SU-DHL-6 (cell line): ENCODE measurements around the gene FAIM2.

Experiments used
- H2AFZ ChIP-seq: fragments of 200-600 bp; sonication (generic); 2 replicates; pipeline ENCODE4 v1.6.1; 2014; ENCODE audit warnings: low read depth, mild to moderate bottlenecking, moderate library complexity, mixed read lengths, antibody characterized with exemption, low read length; ENCODE audit not compliant: severe bottlenecking
- H3F3A ChIP-seq: fragments of 200-600 bp; shearing (Covaris generic); 2 replicates; pipeline ENCODE4 v1.6.0; 2016; ENCODE audit warnings: antibody characterized with exemption, mild to moderate bottlenecking; ENCODE audit not compliant: insufficient read depth
- H3K27ac ChIP-seq: fragments of 200-600 bp; sonication (generic); 2 replicates; pipeline ENCODE4 v1.5.1; 2016; ENCODE audit warnings: low read depth, mild to moderate bottlenecking, low read length, moderate library complexity, mixed read lengths
- H3K27me3 ChIP-seq: fragments of 200-600 bp; sonication (generic), shearing (Covaris generic); 2 replicates; pipeline ENCODE4 v1.6.0; 2014; ENCODE audit warnings: mild to moderate bottlenecking, low read length
- H3K36me3 ChIP-seq: fragments of 200-600 bp; sonication (generic); 2 replicates; pipeline ENCODE4 v1.6.1; 2014; ENCODE audit warnings: mild to moderate bottlenecking, low read length, mixed read lengths
- H3K4me2 ChIP-seq: fragments of 300-600, 200-600 bp; shearing (Covaris generic), sonication (generic); 2 replicates; pipeline ENCODE4 v1.6.0; 2014; ENCODE audit warnings: low read length, low read depth, mild to moderate bottlenecking; ENCODE audit not compliant: poor library complexity, severe bottlenecking
- H3K4me3 ChIP-seq: fragments of 200-600 bp; sonication (generic); 2 replicates; pipeline ENCODE4 v1.5.1; 2014; ENCODE audit warnings: antibody characterized with exemption, low read length, mild to moderate bottlenecking, mixed read lengths; ENCODE audit not compliant: insufficient read depth, poor library complexity, severe bottlenecking
- H3K79me2 ChIP-seq: fragments of 200-600 bp; sonication (generic); 2 replicates; pipeline ENCODE4 v1.6.1; 2014; ENCODE audit warnings: mild to moderate bottlenecking, low read length, moderate library complexity; ENCODE audit not compliant: insufficient read depth
- H3K9ac ChIP-seq: fragments of 200-600 bp; sonication (generic); 2 replicates; pipeline ENCODE4 v1.7.0; 2014; ENCODE audit warnings: mild to moderate bottlenecking, low read length
- H3K9me2 ChIP-seq: fragments of 200-600 bp; sonication (generic); replicated peaks from 2 replicates; pipeline ENCODE4 v1.6.1; 2014; ENCODE audit warnings: low read length; ENCODE audit not compliant: insufficient read depth
- H3K9me3 ChIP-seq: fragments of 200-600 bp; sonication (generic); 2 replicates; pipeline ENCODE4 v1.6.1; 2014; ENCODE audit warnings: low read length, mixed read lengths; ENCODE audit not compliant: insufficient read depth
- H4K20me1 ChIP-seq: fragments of 200-600 bp; sonication (generic); 2 replicates; pipeline ENCODE4 v1.6.1; 2014; ENCODE audit warnings: low read depth, mild to moderate bottlenecking, antibody characterized with exemption, low read length, moderate library complexity, mixed read lengths
- CTCF ChIP-seq: fragments of 200-600 bp; sonication (generic); IDR thresholded peaks from one replicate; pipeline ENCODE4 v1.5.1; 2017; ENCODE audit warnings: antibody characterized with exemption, mild to moderate bottlenecking, low read length, moderate library complexity; ENCODE audit not compliant: insufficient read depth, poor library complexity, severe bottlenecking
- EZH2phosphoT487 ChIP-seq: fragments of 200-600 bp; sonication (generic), shearing (Covaris generic); conservative IDR thresholded peaks from 2 replicates; pipeline ENCODE4 v1.6.1; 2018; ENCODE audit warnings: mild to moderate bottlenecking, antibody characterized with exemption, low read length, moderate library complexity, mixed read lengths

Gene FAIM2

GRCh38 chr12:49934505-49934904, 30.8 kb upstream of the FAIM2 start:
- Histone ChIP-seq H3F3A (no peaks in the 10 kb centered on the region), H3K79me2 (no peaks in the 10 kb centered on the region), H3K9me3 (no peaks in the 10 kb centered on the region), H3K4me3 (no peak overlapping the region), H2AFZ (no peak overlapping the region), H3K9ac (no peak overlapping the region), H3K9me2 (no peaks in the 10 kb centered on the region), H3K4me2 (no peak overlapping the region), H4K20me1 (no peaks in the 10 kb centered on the region), H3K27ac (no peak overlapping the region), H3K27me3 (no peaks in the 10 kb centered on the region), H3K36me3 (no peaks in the 10 kb centered on the region)
- TF ChIP-seq CTCF (no peak), EZH2phosphoT487 (no peak)

- no peaks in the 10 kb centered on the region for H3K79me2 ChIP-seq
- no peak overlapping the region for H3K9ac ChIP-seq
- H3K27me3 ChIP-seq, result no peaks in the 10 kb centered on the region
- TF ChIP-seq CTCF, result no peak
- TF ChIP-seq EZH2phosphoT487, result no peak
- no peaks in the 10 kb centered on the region for H3K9me3 ChIP-seq
- no peak overlapping the region for H3K4me3 ChIP-seq
- H2AFZ ChIP-seq, result no peak overlapping the region
- H3F3A ChIP-seq, result no peaks in the 10 kb centered on the region
- H3K27ac ChIP-seq, result no peak overlapping the region
- no peaks in the 10 kb centered on the region for H4K20me1 ChIP-seq
- H3K36me3 ChIP-seq, result no peaks in the 10 kb centered on the region
- no peaks in the 10 kb centered on the region for H3K9me2 ChIP-seq
- no peak overlapping the region for H3K4me2 ChIP-seq
Observed at GRCh38 chr12:49933796-49934195, 30.1 kb upstream of the FAIM2 start.

GRCh38 chr12:49932533-49933130, 28.9 kb upstream of the FAIM2 start:
- Histone ChIP-seq H3K36me3 (no peaks in the 10 kb centered on the region), H3K27ac (no peak overlapping the region), H3K9me3 (no peaks in the 10 kb centered on the region), H3K9me2 (no peaks in the 10 kb centered on the region), H2AFZ (no peak overlapping the region), H3K79me2 (no peaks in the 10 kb centered on the region), H4K20me1 (no peaks in the 10 kb centered on the region), H3K9ac (no peak overlapping the region), H3K4me2 (no peak overlapping the region), H3K27me3 (no peaks in the 10 kb centered on the region), H3K4me3 (no peak overlapping the region), H3F3A (no peaks in the 10 kb centered on the region)
- TF ChIP-seq CTCF, result no peak
- no peak for TF ChIP-seq EZH2phosphoT487
